Measurements from ENCODE around the gene SULT1C2.
"Not testable (repeated sequence)": the region's sequence is repeated elsewhere in the genome, so short reads cannot be mapped to it uniquely, and the experiment has no call there.

Gene SULT1C2

GRCh38 chr2:108288534-108289106 lies at the start of gene SULT1C2:
SULT1C2 (plus strand) TSS chr2:108288895; CDS start chr2:108293668, 4,773 bp downstream.
- DNase-seq (ENCODE audit: low read depth in 2 of 2), result no peak

- DNase-seq (ENCODE audit: low read depth in 2 of 2), result no peak
These were observed 48.9 kb upstream of the SULT1C2 start, which contains the start of gene SULT1C3 for GRCh38 chr2:108239786-108240185. SULT1C3 (plus strand) TSS chr2:108239968; CDS start chr2:108247195, 7,227 bp downstream.

- no peak for DNase-seq (ENCODE audit: low read depth in 2 of 2)
These were observed 47.7 kb upstream of the SULT1C2 start for GRCh38 chr2:108240966-108241365.

- no peak for DNase-seq (ENCODE audit: low read depth in 2 of 2)
These were observed 45.1 kb upstream of the SULT1C2 start for GRCh38 chr2:108243566-108243965.

DNA sequence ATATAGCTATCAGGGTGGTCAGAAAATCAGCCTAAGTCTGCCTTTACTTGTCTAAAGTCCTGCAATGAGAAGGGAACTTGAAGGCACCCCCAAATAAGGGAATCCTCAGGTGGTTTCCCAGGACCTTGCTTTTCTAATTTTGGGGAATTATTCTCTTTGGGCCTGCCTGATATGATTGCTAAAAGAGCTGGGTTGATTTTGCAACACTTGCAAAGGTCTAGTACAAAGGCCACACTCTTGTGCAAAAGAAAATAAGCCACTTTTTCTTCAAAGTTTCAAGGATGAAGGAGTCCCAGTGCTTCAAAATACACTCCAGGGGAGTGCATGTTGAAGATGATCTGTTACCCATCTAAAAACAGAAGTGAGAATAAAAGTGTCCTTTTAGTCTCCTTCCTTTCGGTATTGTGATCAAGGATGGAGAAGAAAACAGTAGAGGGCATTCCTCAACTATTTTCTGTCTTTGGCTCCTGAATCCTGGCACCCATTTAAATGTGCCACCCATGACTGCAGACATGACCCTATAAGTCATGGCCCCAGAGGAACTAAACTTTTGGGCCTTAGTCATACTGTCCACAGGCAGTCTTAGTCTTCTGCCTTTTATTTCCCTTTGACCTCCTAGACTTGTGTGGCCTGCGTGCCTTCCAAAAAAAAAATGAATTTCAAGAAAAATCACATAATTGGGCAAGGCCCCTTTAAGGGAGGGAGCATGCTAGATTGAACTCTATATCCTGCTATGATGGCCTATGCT lies 43.9 kb upstream of the SULT1C2 start:
- DNase-seq (ENCODE audit: low read depth in 2 of 2), result no peak

- DNase-seq (ENCODE audit: low read depth in 2 of 2), result no peak
These were observed 35.6 kb upstream of the SULT1C2 start for GRCh38 chr2:108253106-108253505.

DNA sequence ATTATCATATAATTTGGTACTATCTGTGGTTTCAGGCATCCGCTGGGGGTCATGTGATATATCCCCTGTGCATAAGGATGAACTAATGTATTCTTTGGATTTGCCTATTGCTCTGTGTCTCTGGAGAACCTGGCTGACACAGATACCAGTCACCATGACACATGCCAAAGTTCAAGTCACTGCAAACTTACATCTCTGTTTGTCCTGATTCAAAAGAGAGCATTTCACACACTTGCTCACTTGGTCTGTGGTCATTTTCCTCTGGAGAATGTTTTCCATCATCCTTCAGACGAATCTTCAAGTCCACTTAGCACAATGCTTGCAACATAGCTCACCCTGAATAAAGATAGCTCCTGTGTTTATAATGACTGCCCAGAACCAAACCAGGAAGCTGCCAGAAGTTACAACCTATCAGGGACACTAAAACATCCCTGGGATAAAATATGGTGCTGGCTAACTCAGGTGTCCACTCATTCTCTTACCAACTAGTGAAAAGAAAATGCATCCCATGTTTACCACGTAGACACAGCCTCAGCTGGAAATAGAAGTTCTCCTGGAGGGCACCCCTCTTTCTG lies 30.9 kb upstream of the SULT1C2 start:
- no peak for DNase-seq (ENCODE audit: low read depth in 2 of 2)

- no peak for DNase-seq (ENCODE audit: low read depth in 2 of 2)
These were observed 27.9 kb upstream of the SULT1C2 start for GRCh38 chr2:108260773-108261172.

GRCh38 chr2:108262036-108262435 lies 26.7 kb upstream of the SULT1C2 start:
- no peak for DNase-seq (ENCODE audit: low read depth in 2 of 2)

- no peak for DNase-seq (ENCODE audit: low read depth in 2 of 2)
These were observed 25.3 kb upstream of the SULT1C2 start for GRCh38 chr2:108263401-108263800.

- DNase-seq (ENCODE audit: low read depth in 2 of 2), result no peak
These were observed 22.5 kb upstream of the SULT1C2 start for GRCh38 chr2:108266218-108266617.

- DNase-seq (ENCODE audit: low read depth in 2 of 2), result no peak
These were observed 21.6 kb upstream of the SULT1C2 start for GRCh38 chr2:108267101-108267500.

- DNase-seq (ENCODE audit: low read depth in 2 of 2), result no peak
These were observed 20.7 kb upstream of the SULT1C2 start for GRCh38 chr2:108268001-108268400.

DNA sequence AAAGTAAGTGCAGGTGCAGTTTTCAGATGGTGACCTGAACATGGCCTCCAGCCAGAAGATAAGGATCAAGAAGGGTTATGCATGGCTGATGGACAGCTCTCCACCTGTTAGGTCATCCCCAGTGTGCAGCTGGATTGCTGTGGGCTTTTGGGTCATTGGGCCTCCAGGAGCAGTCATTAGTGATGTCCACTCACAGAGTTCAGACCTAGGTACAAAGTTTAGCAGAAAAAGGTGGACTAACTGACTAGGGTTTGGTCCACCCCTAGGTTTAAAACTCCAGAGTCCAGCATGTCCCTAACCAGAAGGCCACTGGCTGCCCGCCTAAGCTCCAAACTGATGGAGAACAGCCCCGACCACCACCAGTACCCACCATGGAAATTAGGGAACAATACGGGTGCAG lies 18.3 kb upstream of the SULT1C2 start:
- DNase-seq (ENCODE audit: low read depth in 2 of 2), result no peak

- DNase-seq (ENCODE audit: low read depth in 2 of 2), result no peak
These were observed 17.8 kb upstream of the SULT1C2 start for GRCh38 chr2:108270768-108271506.

DNA sequence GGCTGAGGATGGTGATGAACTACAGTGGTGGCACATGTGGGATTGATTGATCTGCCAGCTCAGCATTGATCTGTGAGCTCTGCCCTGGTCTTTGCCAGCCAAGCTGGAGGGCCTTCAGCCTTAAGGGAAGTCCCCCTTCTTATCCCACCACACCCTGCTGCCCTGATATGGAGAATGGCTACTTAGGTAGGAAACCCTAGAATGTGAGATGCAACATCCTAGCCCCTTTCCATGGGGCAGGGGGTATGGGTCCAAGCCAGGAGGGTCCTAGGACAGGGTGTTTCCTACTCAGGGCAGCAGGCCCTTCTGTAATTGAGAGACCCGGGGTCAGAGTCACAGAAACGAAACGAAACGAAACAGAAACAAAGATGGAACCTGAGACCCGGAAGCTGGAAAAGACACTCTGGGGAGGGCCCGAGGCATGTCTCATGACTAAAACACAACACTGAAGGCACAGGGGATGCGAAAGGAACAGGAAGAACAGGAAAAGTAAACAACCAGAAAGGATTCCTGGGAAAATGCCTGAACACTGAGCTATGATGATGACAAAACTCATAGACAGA lies 16.9 kb upstream of the SULT1C2 start:
- no peak for DNase-seq (ENCODE audit: low read depth in 2 of 2)

- no peak for DNase-seq (ENCODE audit: low read depth in 2 of 2)
These were observed 10.1 kb upstream of the SULT1C2 start for GRCh38 chr2:108278631-108279030.

GRCh38 chr2:108279468-108279867 lies 9.2 kb upstream of the SULT1C2 start:
- no peak for DNase-seq (ENCODE audit: low read depth in 2 of 2)

DNA sequence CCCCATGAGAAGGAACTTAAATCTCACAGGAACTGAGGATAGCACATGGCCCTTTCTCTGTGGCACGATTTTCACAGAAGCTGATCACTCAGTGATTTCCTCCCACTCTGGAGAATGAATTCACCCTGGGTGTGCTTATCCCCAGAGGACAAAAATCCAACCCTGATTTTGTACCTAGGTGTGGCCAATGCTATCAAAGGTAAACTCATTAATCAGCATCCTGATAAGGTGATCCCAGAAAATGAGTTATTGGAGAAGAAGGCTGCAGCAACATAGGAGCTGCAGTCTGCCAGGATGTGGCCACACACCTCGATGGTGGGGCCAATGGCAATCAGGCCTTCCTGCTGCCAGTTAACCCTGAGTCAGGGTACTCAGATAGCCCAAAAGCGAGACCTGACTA lies 8.2 kb upstream of the SULT1C2 start:
- DNase-seq (ENCODE audit: low read depth in 2 of 2), result no peak

- DNase-seq (ENCODE audit: low read depth in 2 of 2), result not testable (repeated sequence)
These were observed 4.1 kb upstream of the SULT1C2 start for GRCh38 chr2:108284566-108284965.

- DNase-seq (ENCODE audit: low read depth in 2 of 2), result no peak
These were observed 3.1 kb upstream of the SULT1C2 start for GRCh38 chr2:108285616-108286015.

DNA sequence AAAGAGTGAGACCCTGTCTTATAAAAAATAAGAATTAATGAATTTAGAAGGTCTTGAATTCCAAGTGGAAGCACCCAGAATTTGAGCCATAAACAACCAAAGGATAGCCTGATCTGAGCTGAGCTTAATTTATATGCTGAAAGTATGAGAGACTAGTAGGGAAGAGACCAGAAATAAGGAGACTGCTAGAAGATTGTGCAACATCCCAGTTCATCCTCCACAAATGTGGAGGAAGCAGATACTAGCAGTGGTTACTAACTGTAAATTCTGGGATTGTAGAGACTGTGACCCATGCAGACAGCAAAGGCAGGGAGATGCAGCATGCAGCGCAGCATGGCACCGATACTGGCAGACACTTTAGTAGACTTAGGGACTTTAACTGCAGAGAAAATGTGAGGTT lies 1.5 kb upstream of the SULT1C2 start:
- DNase-seq (ENCODE audit: low read depth in 2 of 2), result no peak

Measured in activated CD4-positive, alpha-beta T cell treated with anti-CD3 and anti-CD28 coated beads for 24 hours (primary cell).